Activated T-helper 1 cell treated with anti-CD3 and anti-CD28 coated beads, Interleukin-2, amount 50 U/mL, for 16 hours (primary cell): Measurements from ENCODE around the gene PNPLA3.

Experiments
- DNase-seq, 2 donors: peaks; one replicate each; pipeline ENCODE4 v3.0.0-alpha.2; 2020; ENCODE audit warnings: low read depth in 1 of 2, low spot score in 1 of 2

The PNPLA3 gene

GRCh38 chr22:43921370-43921769, 2.2 kb upstream of the PNPLA3 start:
- no peak for DNase-seq

- no peak for DNase-seq
Measured at GRCh38 chr22:43922123-43922522, 1.5 kb upstream of the PNPLA3 start.

- no peak for DNase-seq
Measured at GRCh38 chr22:43923191-43923590, 414 bp upstream of the PNPLA3 start.

DNA sequence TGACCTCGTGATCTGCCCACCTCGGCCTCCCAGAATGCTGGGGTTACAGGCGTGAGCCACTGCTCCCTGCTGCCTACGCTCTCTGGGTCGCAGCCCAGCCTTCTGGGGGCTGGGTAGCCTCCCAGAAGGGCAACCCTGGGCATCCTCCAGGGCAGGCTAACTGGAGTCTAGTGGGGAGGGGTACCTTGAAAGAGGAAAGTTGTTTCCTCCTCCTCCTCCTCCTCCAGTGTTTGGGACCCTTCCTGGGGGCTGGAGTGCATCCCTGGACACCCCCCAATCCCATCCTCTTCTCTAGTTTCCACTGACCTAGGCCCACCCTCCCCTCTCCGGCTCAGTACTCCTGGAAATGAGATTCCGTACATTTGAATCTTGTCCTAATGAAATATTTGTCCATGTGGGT, 1.3 kb downstream of the PNPLA3 start:
- no peak for DNase-seq

DNA sequence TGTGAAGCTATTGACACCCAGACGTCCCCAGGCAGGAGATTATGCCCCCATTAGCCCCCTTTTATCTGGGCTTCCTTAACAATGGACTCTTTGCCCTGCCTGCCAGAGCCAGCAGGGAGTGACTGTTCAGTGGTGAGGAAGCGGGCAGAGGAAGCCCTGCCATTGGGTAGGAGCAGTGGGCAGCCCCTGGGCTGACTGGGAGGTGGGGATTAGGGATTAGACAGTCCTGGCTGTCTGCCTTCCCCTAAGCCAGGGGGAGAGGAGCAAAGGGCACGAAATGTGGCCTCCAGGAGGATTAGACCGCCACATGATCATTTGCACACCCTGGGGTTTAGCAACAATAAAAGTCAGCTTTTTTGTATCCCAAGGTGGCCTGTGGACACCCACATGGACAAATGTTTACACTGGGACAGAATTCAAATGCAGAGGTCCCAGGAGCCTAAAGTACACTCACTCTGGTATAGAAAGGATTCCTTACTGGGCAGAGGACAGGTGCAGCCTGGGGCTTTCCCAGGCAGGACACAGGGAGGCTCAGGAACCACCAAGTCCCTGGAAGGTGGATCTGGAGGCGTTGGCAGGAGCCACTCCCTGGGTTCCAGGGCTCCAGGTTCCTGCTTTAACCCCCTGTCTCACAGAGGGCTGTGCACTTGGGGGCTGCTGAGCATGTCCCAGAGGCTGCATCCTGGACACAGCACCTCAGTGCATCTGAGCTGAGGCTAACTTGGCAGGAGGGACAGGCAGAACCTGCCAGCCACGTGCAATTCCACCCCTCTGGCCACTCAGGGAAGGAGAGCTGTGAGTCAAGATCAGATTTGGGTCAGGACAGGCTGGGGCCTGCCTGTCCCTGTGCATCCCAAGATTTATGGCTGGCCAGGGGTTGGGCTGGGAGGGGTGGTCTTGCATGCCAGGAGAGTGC, 2.1 kb downstream of the PNPLA3 start:
- DNase-seq, result no peak

GRCh38 chr22:43926349-43926710, 2.7 kb downstream of the PNPLA3 start:
- DNase-seq, result no peak

- no peak for DNase-seq
Measured at GRCh38 chr22:43928468-43928867, 4.9 kb downstream of the PNPLA3 start.

GRCh38 chr22:43928908-43929307, 5.3 kb downstream of the PNPLA3 start:
- DNase-seq, result no peak

DNA sequence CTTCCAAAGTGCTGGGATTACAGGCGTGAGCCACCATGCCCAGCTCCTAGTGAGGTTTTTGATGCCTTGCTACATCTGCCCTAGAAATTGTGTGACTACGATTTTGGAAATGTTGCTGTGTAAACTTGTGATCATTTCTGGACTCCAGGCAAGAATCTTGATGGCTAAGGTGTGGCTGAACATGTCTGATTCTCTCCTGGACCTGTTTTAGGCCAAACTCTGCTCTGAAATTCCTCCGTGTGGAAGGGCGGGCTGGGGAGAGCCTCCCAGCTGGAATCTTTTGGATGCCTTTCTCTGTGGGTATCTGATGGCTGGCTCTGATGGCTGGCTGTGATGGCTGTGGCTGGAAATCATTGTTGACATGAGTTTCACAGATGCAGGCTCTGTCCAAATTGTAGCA, 8.2 kb downstream of the PNPLA3 start:
- DNase-seq, result no peak

GRCh38 chr22:43941449-43941848, 17.8 kb downstream of the PNPLA3 start:
- no peak for DNase-seq

GRCh38 chr22:43944670-43945430, 21.2 kb downstream of the PNPLA3 start:
- no peak for DNase-seq

DNA sequence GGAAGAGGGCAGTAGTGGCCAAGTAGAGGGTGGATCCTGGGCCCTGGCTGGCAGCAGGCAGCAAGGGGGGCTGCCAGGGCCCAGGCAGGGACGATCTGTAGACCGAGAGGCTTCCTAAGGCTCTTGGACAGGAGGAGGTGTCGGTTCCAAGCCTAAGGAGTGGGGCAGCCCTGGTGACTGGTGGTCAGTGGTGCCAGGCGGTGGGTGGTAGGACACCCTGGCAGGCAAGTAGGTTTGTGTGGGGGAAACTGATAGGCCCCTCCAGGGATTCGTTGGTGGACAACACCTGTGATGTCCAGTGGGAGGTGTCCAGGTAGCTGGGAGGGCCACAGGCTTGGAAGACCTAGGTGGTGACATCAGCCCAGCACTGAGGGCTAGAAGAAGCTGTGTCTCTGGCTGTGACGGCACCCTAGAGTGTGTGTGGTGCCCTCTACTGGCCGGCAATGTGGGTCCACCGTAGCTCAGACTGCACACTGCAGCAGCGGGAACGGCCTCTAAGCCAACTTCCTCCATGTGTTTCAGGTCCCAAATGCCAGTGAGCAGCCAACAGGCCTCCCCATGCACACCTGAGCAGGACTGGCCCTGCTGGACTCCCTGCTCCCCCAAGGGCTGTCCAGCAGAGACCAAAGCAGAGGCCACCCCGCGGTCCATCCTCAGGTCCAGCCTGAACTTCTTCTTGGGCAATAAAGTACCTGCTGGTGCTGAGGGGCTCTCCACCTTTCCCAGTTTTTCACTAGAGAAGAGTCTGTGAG, 22.2 kb downstream of the PNPLA3 start:
- DNase-seq, result peak; percentile 25 to 34

GRCh38 chr22:43946384-43946667, 22.7 kb downstream of the PNPLA3 start:
- DNase-seq, result no peak

GRCh38 chr22:43948836-43949406, 25.3 kb downstream of the PNPLA3 start:
- DNase-seq, result no peak

DNA sequence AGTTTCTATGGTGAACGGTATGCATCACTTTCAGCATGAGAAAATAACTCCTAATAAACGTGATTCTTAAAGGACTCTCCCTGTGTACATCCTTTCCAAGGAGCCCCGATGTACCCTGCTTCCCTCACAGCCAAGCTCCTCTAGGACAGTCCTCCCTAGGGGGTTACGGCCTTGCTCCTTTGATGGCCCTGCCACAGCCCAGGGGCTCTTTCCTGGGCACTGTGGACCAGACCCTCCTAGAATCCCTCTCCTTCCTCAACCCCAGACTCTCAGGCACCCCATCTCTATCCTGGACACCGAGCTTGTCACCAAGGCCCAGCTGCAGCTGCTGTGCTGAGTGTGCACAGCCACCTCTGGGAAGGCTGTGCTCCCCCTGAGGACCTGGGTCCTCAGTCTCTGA, 27.8 kb downstream of the PNPLA3 start:
- DNase-seq, result no peak

DNA sequence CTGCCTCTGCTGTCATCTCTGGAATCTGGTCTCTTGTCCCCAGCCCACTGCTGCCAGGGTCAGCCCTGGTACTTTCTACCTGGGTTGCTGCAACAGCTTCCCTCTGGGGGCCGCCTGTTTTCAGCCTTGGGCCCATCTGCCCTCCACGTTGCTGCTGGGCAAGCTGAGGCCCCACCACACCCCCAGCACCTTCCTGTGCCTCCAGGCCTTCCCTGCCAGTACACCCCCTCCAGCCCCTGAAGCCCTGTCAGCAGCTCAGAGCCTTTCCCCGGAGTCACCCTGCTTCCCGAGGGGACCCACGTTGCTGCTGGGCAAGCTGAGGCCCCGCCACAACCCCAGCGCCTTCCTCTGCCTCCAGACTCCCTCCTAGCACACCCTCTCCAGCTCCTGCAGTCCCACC, 28.4 kb downstream of the PNPLA3 start:
- no peak for DNase-seq

GRCh38 chr22:43953988-43954785, 30.6 kb downstream of the PNPLA3 start:
- no peak for DNase-seq

- peak; percentile 78 to 82 for DNase-seq
Measured at GRCh38 chr22:43955040-43955882, 31.7 kb downstream of the PNPLA3 start, which contains the start of gene SAMM50. TSS of gene SAMM50 (plus strand) at chr22:43955442. CDS start at chr22:43955578, 136 bp downstream.

DNA sequence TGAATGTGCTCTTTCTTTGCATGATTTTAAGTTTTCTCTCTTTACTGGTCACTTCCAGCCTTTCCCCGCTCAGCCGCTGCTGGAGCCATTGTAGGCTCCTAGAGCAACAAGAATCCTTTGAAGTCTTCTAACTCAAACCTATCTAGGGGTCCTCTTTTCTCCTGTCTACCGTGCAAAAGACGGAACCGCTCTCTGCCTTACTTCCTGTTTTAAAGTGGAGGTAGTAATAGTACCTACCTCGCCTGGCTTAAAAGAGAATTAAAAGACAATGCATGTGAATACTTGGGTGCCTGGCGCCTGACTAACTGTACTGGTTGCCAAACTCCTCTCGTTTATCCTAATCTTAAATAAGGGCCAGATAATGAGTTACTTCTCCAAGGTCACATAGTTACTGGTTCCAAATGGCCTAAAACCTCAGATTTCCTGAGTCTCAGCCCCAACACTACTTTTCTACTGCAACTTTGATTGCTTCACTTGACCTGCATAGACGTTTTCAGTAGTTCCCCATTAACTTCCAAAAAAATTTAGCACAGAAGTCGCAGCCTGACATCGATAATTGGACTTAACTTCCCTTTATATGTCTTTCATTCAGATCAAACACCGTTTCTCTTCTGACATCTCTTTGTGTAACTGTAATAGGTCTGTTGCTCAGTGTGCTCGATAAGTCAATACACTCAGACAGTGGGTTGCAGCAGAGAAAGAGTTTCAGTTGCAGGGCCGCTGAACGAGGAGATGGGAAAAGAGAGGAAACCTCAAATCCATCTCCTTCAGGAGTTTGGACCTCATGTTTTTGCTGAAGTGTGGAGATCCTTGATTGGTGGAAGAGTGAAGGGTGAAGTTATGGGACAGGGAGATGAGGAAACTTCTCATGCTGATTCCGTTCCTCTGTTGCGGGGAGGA, 32.5 kb downstream of the PNPLA3 start:
- no peak for DNase-seq
